GM18907 (cell line): ENCODE data around the gene UGT1A1.

ENCODE experiments used
- ATAC-seq: cut with Tn5 transposase; IDR thresholded peaks from one replicate; pipeline ENCODE4 v1.9.1; 2021; ENCODE audit warnings: mild to moderate bottlenecking, moderate library complexity; ENCODE audit not compliant: unreplicated experiment

The UGT1A1 gene

GRCh38 chr2:233756429-233757081 is 3.5 kb upstream of the UGT1A1 start:
- ATAC-seq = no peak

GRCh38 chr2:233758141-233758540 is 1.9 kb upstream of the UGT1A1 start:
- no peak for ATAC-seq

DNA sequence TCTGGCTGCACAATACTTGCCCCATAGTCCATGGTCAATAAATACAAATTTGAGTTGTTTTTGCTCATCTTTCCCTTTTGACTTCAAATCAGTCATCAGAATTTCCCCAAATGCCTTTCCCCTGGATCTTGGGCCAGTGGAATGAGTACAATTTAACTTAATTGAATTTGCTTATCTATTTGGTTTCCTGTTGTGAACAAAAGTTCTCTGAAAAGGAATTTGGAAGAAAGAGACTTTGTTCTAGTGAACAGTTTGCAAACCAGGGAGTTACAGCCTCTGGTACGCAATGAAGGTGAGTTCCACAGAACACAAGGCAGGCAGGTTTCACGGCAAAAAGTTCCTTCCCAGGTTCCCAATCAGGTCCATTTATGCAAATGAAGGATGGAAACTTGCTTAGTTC is 1.2 kb upstream of the UGT1A1 start:
- no peak for ATAC-seq

GRCh38 chr2:233761040-233761769 is 1.1 kb downstream of the UGT1A1 start:
- ATAC-seq = no peak

- no peak for ATAC-seq
Observed at GRCh38 chr2:233764264-233764663, 4.2 kb downstream of the UGT1A1 start.

DNA sequence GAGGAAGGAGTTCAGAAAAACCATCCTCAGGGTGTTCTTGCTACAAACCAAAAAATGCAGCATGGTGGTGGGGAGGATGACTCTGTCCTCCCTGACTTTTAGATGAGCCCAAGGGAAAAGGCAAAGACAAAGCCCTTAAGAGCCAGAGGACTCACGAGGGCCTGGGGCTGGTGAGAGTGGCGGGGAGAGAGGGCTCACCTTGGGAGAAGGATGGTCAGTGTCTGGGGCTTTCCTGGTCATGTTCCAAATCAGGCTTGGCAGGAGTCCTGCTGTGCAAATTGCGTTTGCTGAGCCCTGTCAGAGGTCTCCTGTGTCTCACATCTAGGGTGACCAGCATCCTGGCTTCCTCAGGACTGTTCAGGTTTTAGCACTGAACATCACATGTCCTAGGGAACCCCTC is 4.7 kb downstream of the UGT1A1 start:
- ATAC-seq = no peak

GRCh38 chr2:233766416-233766815 is 6.3 kb downstream of the UGT1A1 start:
- ATAC-seq = no peak

DNA sequence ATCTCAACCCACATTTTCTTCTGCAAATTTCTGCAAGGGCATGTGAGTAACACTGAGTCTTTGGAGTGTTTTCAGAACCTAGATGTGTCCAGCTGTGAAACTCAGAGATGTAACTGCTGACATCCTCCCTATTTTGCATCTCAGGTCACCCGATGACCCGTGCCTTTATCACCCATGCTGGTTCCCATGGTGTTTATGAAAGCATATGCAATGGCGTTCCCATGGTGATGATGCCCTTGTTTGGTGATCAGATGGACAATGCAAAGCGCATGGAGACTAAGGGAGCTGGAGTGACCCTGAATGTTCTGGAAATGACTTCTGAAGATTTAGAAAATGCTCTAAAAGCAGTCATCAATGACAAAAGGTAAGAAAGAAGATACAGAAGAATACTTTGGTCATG is 8.0 kb downstream of the UGT1A1 start:
- no peak for ATAC-seq

DNA sequence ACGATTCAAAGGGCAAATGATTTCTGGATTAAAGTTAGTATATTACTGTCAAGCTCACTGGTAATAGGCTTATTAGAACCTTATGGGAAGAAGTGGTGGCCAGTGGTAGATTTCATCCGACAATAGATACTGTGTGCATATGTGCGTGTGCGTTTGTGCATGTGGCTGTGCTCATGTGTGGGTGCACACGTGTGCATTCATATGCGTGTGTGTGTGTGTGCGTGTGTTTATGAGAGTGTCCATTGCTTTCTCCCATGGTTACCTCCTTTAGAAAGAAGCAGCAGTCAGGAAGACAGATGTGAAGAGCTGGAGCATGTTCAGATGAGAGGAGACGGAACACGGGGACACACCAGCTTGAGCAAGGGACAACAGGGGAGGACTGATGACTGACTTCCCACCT is 9.2 kb downstream of the UGT1A1 start:
- no peak for ATAC-seq

DNA sequence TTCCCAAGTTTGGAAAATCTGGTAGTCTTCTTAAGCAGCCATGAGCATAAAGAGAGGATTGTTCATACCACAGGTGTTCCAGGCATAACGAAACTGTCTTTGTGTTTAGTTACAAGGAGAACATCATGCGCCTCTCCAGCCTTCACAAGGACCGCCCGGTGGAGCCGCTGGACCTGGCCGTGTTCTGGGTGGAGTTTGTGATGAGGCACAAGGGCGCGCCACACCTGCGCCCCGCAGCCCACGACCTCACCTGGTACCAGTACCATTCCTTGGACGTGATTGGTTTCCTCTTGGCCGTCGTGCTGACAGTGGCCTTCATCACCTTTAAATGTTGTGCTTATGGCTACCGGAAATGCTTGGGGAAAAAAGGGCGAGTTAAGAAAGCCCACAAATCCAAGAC is 12.1 kb downstream of the UGT1A1 start:
- ATAC-seq = no peak

GRCh38 chr2:233772583-233772982 is 12.5 kb downstream of the UGT1A1 start:
- ATAC-seq = no peak

- ATAC-seq = no peak
Observed at GRCh38 chr2:233773854-233774253, 13.8 kb downstream of the UGT1A1 start.

DNA sequence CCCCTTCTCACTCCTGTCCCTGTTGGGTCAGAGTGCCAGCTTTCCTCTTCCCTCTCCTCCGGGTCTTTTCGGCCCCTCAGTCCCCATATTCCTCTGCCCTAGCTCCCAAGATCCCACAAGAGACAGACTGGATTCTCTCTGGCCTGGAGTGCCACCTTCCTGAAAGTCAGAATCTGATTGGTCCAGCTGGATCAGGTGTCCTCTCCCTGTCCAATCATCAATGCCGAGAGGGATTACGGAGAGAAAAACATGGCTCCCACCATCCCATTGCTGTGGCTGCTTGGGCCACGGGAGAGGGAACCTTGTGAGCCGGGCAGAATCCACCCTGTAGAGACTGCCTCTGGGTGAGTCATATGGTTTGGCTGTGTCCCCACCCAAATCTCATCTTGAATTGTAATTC is 15.3 kb downstream of the UGT1A1 start:
- ATAC-seq = no peak

DNA sequence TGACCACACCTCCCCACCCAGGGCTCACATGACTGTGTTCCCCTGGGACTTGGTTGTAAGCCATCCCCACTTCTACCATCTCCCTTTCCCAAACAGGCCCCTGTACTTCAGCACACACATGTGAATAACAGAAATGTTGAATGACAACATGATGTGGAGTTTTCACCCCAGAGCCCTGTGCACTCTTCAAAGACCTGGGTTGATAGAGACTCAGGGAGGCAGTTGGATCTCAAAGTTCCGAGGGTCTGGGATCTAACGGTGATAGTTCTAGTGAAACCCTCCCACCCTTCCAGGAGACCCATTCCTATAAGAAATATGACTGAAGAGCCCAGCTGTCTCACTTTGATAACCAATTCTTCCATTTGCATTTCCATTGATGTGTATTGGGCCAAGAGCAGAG is 18.0 kb downstream of the UGT1A1 start, which contains the start of gene MROH2A:
Gene MROH2A, plus strand, starts transcription at position 301 of the 400 bp plus-strand sequence. CDS start 1,029 bp downstream, outside the sequence.
- ATAC-seq = no peak

GRCh38 chr2:233779722-233780121 is 19.7 kb downstream of the UGT1A1 start:
- ATAC-seq = no peak

- ATAC-seq = no peak
Observed at GRCh38 chr2:233780771-233781170, 20.7 kb downstream of the UGT1A1 start.

DNA sequence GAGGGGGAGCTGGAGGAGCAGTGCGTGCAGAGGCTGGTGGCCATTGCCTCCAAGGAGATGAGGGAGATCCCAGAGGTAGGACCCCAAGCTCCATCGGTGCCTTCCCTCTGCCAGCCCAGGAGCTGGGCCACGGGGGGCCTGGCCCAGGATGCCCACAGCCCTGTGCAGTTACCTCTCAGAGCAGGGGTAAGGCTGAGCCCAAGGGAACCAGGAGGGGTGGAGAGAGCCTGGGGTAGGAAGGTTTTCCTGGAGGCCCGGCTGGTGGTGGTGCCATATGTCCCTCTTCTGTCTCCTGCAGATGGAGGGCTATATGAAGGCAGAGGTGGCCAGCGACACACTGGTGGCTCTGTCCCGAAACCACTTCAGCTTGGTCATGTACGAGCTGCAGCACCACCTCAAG is 29.5 kb downstream of the UGT1A1 start:
- no peak for ATAC-seq

- ATAC-seq = no peak
Observed at GRCh38 chr2:233791151-233791882, 31.2 kb downstream of the UGT1A1 start.

DNA sequence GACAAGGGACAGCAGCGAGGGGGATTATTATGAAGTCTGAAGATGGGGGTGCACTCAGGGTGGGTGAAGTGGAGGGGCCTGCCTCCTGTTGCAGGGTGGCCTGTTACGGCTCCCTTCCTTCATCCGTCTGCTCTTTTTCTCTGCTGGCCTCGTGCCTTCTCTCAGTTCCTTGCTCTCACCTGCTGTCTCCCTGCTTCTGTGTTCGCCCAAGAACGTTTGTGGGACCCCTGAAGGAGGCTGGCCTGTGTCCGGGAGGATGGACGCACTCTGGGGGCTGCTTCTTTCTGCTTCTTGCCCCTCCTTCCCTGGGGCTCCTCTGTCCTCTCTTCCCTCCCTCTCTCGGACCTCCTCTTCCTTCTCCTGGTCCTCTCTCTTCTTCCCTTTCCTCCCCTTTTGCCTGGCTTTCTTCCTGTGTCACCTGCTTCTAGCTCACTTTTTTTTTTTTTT is 31.8 kb downstream of the UGT1A1 start:
- no peak for ATAC-seq

- ATAC-seq = no peak
Observed at GRCh38 chr2:233792720-233793119, 32.6 kb downstream of the UGT1A1 start.

GRCh38 chr2:233793465-233794127 is 33.5 kb downstream of the UGT1A1 start:
- ATAC-seq = no peak
